Liver (tissue), 9 donors: ENCODE data around the gene KRTAP4-9. TPM values are rescaled to one million over a fixed set of nuclear protein-coding genes. Genes with fewer than 3 reads are reported as not detected.
"Not testable (repeated sequence)": the region's sequence is repeated elsewhere in the genome, so short reads cannot be mapped to it uniquely, and the experiment has no call there.

Experiments used
- DNase-seq: peaks from one replicate; pipeline ENCODE4 v3.0.0-alpha.2; 2017; ENCODE audit warnings: low spot score
- H3K27ac ChIP-seq, 2 donors: one replicate each; pipeline ENCODE4 v1.7.0; 2013; ENCODE audit warnings: inconsistent platforms in 2 of 2, low read length in 2 of 2, control low read depth in 1 of 2, low read depth in 1 of 2, mild to moderate bottlenecking in 1 of 2
- H3K27me3 ChIP-seq, 4 donors: one replicate each; pipeline versions ENCODE4 v1.6.1 to v1.7.0; 2013; ENCODE audit warnings: low read length in 3 of 4, inconsistent platforms in 1 of 4, mild to moderate bottlenecking in 1 of 4, moderate library complexity in 1 of 4; ENCODE audit not compliant: control insufficient read depth in 4 of 4, insufficient read depth in 4 of 4
- H3K36me3 ChIP-seq, 4 donors: one replicate each; pipeline versions ENCODE4 v1.6.1 to v1.7.0; 2013; ENCODE audit warnings: low read length in 3 of 4, mild to moderate bottlenecking in 3 of 4, low read depth in 1 of 4, moderate library complexity in 1 of 4; ENCODE audit not compliant: control insufficient read depth in 4 of 4, insufficient read depth in 3 of 4
- H3K4me1 ChIP-seq, 4 donors: one replicate each; pipeline versions ENCODE4 v1.6.1 to v1.7.0; 2013; ENCODE audit warnings: low read length in 3 of 4, mild to moderate bottlenecking in 3 of 4, moderate library complexity in 1 of 4; ENCODE audit not compliant: control insufficient read depth in 4 of 4, insufficient read depth in 4 of 4
- H3K4me3 ChIP-seq, 3 donors: one replicate each; pipeline versions ENCODE4 v1.6.1 to v1.7.0; 2013; ENCODE audit warnings: low read length in 3 of 3, control low read depth in 1 of 3, low read depth in 1 of 3, mild to moderate bottlenecking in 1 of 3
- H3K9ac ChIP-seq, 2 donors: one replicate each; pipeline ENCODE4 v1.7.0; 2013; ENCODE audit warnings: low read length in 2 of 2, mild to moderate bottlenecking in 2 of 2, moderate library complexity in 2 of 2, control low read depth in 1 of 2, low read depth in 1 of 2
- H3K9me3 ChIP-seq, 4 donors: one replicate each; pipeline versions ENCODE4 v1.6.1 to v1.7.0; 2013; ENCODE audit warnings: low read length in 3 of 4; ENCODE audit not compliant: control insufficient read depth in 4 of 4
- EGR1 ChIP-seq, 2 donors: IDR thresholded peaks; 2 replicates each; pipeline ENCODE4 v1.6.1; 2016 to 2018; ENCODE audit warnings: antibody characterized with exemption in 2 of 2, low read depth in 2 of 2
- FOXA1 ChIP-seq: IDR thresholded peaks from 2 replicates; pipeline ENCODE4 v1.6.1; 2016; ENCODE audit warnings: antibody characterized with exemption
- GABPA ChIP-seq, 2 donors: IDR thresholded peaks in 1 of 2; conservative IDR thresholded peaks in 1 of 2; 2 replicates each; pipeline ENCODE4 v1.6.1; 2016; ENCODE audit warnings: antibody characterized with exemption in 2 of 2, mild to moderate bottlenecking in 1 of 2, moderate library complexity in 1 of 2
- HNF4A ChIP-seq, 2 donors: conservative IDR thresholded peaks; 2 replicates each; pipeline ENCODE4 v1.6.1; 2016; ENCODE audit warnings: antibody characterized with exemption in 2 of 2, mild to moderate bottlenecking in 2 of 2
- HNF4G ChIP-seq: IDR thresholded peaks from 2 replicates; pipeline ENCODE4 v1.6.1; 2016; ENCODE audit warnings: antibody characterized with exemption
- JUND ChIP-seq, 2 donors: IDR thresholded peaks; 2 replicates each; pipeline ENCODE4 v1.6.1; 2016; ENCODE audit warnings: antibody characterized with exemption in 2 of 2
- RAD21 ChIP-seq, 2 donors: IDR thresholded peaks; 2 replicates each; pipeline ENCODE4 v1.6.1; 2016; ENCODE audit warnings: antibody characterized with exemption in 2 of 2, mild to moderate bottlenecking in 2 of 2
- RXRA ChIP-seq, 2 donors: IDR thresholded peaks; 2 replicates each; pipeline ENCODE4 v1.6.1; 2017 to 2018; ENCODE audit warnings: antibody characterized with exemption in 2 of 2, mild to moderate bottlenecking in 1 of 2
- SP1 ChIP-seq: IDR thresholded peaks from 2 replicates; pipeline ENCODE4 v1.6.1; 2018; ENCODE audit warnings: antibody characterized with exemption, mild to moderate bottlenecking
- TAF1 ChIP-seq: conservative IDR thresholded peaks from 2 replicates; pipeline ENCODE4 v1.6.1; 2016; ENCODE audit warnings: antibody characterized with exemption, mild to moderate bottlenecking
- YY1 ChIP-seq: IDR thresholded peaks from 2 replicates; pipeline ENCODE4 v1.6.1; 2016; ENCODE audit warnings: antibody characterized with exemption, mild to moderate bottlenecking
- WGBS: extraction: QIAGEN DNeasy Blood & Tissue Kit; methylation state at CpG from one replicate; pipeline ENCODE4 v1.1.7; 2013; 5-methylcytosine and 5-hydroxymethylcytosine counted together
- polyA plus RNA-seq, 2 donors: library from polyadenylated mRNA; stranded (reverse) in 1 of 2; unstranded in 1 of 2; fragments of 200-250 nt in 1 of 2; fragments of >200 nt in 1 of 2; fragmentation: Nextera tagmentation in 1 of 2; extraction: Ambion mirVana in 1 of 2; gene quantifications; one replicate each; pipeline versions ENCODE4 v1.2.1 to v1.2.3, GENCODE V29; 2013 to 2015
- total RNA-seq, 2 donors: library from RNA; depleted of rRNA; stranded (reverse); fragments of >200 nt; gene quantifications; one replicate each; pipeline ENCODE4 v1.2.3, GENCODE V29; 2014
- TF ChIP-seq, protein P1 (sequence below): IDR thresholded peaks from 2 replicates; pipeline ENCODE4 v1.6.1; 2016; ENCODE audit warnings: antibody characterized with exemption
- TF ChIP-seq, protein P2 (sequence below): IDR thresholded peaks from 2 replicates; pipeline ENCODE4 v1.6.1; 2016; ENCODE audit warnings: antibody characterized with exemption
- TF ChIP-seq, protein P3 (sequence below): IDR thresholded peaks from 2 replicates; pipeline ENCODE4 v1.6.1; 2016; ENCODE audit warnings: antibody characterized with exemption
- TF ChIP-seq, protein P4 (sequence below): IDR thresholded peaks from 2 replicates; pipeline ENCODE4 v1.6.1; 2016; ENCODE audit warnings: antibody characterized with exemption, mild to moderate bottlenecking
- donor health status: healthy.
- donor health status: healthy.
- donor health status: healthy.
- donor health status: healthy.
- donor health status: healthy.

Gene KRTAP4-9
- total and polyA plus RNA-seq, 4 donors: not detected

DNA sequence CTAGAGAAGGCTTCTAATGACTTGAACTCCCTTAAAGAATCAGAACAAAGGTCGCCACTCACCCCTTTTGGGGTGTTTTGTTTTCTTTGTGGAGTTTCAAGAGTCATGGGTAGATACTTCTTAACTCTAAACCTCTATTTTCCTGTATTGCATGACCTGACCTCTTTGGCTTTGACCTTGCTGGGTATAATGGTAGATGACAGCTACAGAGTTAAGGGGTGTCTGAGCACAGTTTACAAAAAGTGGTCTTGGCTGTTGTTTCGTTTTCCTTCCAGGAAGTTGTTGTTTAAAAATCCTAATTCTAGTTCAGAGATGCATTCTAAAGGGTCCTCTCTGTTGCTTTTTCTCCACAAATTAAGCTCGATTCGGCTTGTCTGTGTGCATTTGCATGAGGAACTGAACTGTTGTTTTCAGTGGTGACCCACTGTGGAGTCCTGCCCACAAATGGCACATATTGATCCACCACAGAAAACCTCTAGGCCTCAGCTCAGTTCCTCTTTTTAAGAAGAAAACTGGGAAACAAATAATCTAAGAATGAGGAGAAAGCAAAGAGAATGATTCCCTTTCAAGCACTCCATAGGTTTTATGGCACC, 16.3 kb upstream of the KRTAP4-9 start:
- DNase-seq, H3K4me1 ChIP-seq, H3K9me3 ChIP-seq, H3K4me3 ChIP-seq, H3K9ac ChIP-seq, H3K36me3 ChIP-seq, H3K27ac ChIP-seq, H3K27me3 ChIP-seq: not testable (repeated sequence)
- WGBS: 46% methylated on average over 4 of the region's 4 CpGs

DNA sequence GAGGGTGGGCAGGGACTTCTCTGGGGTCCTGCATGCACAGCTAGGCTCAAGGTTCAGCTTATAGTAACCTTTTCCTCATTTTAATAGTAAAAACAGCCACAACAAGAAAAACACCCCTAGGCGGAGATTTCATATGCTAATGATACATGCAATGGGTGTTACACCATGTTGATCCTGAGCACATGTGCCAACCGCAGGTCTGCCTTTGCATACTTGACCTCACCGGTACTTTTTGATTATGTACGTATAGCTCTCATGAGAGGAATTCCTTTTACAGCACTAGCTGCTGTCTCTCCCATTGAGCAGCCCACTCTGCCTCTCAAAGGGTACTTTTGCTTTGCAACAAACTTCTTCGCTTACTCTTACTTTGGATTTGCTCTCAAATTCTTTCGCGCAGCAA, 9.1 kb upstream of the KRTAP4-9 start:
- no peak overlapping the region for H3K9ac ChIP-seq
- no peaks in the 10 kb centered on the region for H3K36me3 ChIP-seq
- DNase-seq: no peak
- no peaks in the 10 kb centered on the region for H3K4me1 ChIP-seq
- H3K27ac ChIP-seq: no peak overlapping the region
- peaks cover 0 to 2% (median 0%) of the 10 kb centered on the region in 4 donors for H3K27me3 ChIP-seq
- 82% methylated on average over 7 of the region's 7 CpGs for WGBS
- H3K4me3 ChIP-seq: no peak overlapping the region
- TF ChIP-seq, protein P1, sequence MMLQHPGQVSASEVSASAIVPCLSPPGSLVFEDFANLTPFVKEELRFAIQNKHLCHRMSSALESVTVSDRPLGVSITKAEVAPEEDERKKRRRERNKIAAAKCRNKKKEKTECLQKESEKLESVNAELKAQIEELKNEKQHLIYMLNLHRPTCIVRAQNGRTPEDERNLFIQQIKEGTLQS: no peak
- TF ChIP-seq RXRA (IDR thresholded peaks at IDR 0.05) (no peak), FOXA1 (no peak), HNF4A (conservative IDR thresholded peaks at IDR 0.05) (no peak), HNF4G (no peak), JUND (IDR thresholded peaks at IDR 0.05) (no peak), GABPA (IDR thresholded peaks at IDR 0.05 in 1 of 2, conservative IDR thresholded peaks at IDR 0.05 in 1 of 2) (no peak), TAF1 (no peak)
- TF ChIP-seq, protein P2, sequence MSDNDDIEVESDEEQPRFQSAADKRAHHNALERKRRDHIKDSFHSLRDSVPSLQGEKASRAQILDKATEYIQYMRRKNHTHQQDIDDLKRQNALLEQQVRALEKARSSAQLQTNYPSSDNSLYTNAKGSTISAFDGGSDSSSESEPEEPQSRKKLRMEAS: no peak
- TF ChIP-seq, protein P3, sequence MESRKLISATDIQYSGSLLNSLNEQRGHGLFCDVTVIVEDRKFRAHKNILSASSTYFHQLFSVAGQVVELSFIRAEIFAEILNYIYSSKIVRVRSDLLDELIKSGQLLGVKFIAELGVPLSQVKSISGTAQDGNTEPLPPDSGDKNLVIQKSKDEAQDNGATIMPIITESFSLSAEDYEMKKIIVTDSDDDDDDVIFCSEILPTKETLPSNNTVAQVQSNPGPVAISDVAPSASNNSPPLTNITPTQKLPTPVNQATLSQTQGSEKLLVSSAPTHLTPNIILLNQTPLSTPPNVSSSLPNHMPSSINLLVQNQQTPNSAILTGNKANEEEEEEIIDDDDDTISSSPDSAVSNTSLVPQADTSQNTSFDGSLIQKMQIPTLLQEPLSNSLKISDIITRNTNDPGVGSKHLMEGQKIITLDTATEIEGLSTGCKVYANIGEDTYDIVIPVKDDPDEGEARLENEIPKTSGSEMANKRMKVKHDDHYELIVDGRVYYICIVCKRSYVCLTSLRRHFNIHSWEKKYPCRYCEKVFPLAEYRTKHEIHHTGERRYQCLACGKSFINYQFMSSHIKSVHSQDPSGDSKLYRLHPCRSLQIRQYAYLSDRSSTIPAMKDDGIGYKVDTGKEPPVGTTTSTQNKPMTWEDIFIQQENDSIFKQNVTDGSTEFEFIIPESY: no peak
- H3K9me3 ChIP-seq: no peaks in the 10 kb centered on the region

DNA sequence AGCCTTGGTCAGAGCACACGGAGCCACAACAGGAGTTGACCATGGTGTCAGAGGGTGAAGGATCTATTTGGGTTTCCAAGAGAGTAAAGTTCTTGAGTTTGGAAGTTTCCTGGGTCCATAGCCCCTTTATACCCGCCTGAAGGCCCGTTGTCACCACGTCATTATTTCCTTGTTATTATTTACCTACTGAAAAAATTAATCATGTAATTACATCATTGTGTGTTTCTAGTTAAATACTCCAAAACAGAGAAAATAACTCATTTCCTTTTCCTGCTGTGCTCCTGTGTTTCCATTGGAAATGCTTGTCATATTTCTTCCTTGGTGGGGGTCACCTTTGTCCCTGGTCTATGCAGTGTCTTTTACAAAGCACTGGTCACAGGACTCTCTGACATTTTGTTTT, 7.1 kb upstream of the KRTAP4-9 start, which contains the start of gene KRTAP4-8:
Gene KRTAP4-8 (minus strand): TSS at position 101 of the 400 bp plus-strand sequence. CDS start 58 bp downstream, at position 43.
- H3K4me1 ChIP-seq: no peaks in the 10 kb centered on the region
- no peak within 1 kb of the TSS for H3K9ac ChIP-seq
- no peak for DNase-seq
- no peak within 1 kb of the TSS for H3K27ac ChIP-seq
- 61% methylated on average over 4 of the region's 4 CpGs for WGBS
- H3K36me3 ChIP-seq: no peaks in the 10 kb centered on the region
- peaks cover 0 to 2% (median 0%) of the 10 kb centered on the region in 4 donors for H3K27me3 ChIP-seq
- no peak for TF ChIP-seq YY1
- no peak for TF ChIP-seq RXRA (IDR thresholded peaks at IDR 0.05)
- TF ChIP-seq RAD21 (IDR thresholded peaks at IDR 0.05): no peak
- TF ChIP-seq HNF4A (conservative IDR thresholded peaks at IDR 0.05): no peak
- TF ChIP-seq SP1: no peak
- no peak for TF ChIP-seq GABPA (IDR thresholded peaks at IDR 0.05 in 1 of 2, conservative IDR thresholded peaks at IDR 0.05 in 1 of 2)
- TF ChIP-seq, protein P2: no peak
- TF ChIP-seq, protein P1: no peak
- no peak for TF ChIP-seq EGR1 (IDR thresholded peaks at IDR 0.05; ENCODE audit: low read depth in 2 of 2)
- TF ChIP-seq, protein P3: no peak
- no peak for TF ChIP-seq FOXA1
- TF ChIP-seq, protein P4, sequence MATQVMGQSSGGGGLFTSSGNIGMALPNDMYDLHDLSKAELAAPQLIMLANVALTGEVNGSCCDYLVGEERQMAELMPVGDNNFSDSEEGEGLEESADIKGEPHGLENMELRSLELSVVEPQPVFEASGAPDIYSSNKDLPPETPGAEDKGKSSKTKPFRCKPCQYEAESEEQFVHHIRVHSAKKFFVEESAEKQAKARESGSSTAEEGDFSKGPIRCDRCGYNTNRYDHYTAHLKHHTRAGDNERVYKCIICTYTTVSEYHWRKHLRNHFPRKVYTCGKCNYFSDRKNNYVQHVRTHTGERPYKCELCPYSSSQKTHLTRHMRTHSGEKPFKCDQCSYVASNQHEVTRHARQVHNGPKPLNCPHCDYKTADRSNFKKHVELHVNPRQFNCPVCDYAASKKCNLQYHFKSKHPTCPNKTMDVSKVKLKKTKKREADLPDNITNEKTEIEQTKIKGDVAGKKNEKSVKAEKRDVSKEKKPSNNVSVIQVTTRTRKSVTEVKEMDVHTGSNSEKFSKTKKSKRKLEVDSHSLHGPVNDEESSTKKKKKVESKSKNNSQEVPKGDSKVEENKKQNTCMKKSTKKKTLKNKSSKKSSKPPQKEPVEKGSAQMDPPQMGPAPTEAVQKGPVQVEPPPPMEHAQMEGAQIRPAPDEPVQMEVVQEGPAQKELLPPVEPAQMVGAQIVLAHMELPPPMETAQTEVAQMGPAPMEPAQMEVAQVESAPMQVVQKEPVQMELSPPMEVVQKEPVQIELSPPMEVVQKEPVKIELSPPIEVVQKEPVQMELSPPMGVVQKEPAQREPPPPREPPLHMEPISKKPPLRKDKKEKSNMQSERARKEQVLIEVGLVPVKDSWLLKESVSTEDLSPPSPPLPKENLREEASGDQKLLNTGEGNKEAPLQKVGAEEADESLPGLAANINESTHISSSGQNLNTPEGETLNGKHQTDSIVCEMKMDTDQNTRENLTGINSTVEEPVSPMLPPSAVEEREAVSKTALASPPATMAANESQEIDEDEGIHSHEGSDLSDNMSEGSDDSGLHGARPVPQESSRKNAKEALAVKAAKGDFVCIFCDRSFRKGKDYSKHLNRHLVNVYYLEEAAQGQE: no peak
- H3K9me3 ChIP-seq: no peaks in the 10 kb centered on the region
- H3K4me3 ChIP-seq: no peak within 1 kb of the TSS
